Stomach (tissue), 4 donors: ENCODE results near the gene FAAP20.

Source experiments
- CTCF ChIP-seq, 7 experiments: fragments of 450-650 bp in 4 of 7; fragments of 200-600 bp in 3 of 7; sonication (generic) in 3 of 7; IDR thresholded peaks; one replicate each; pipeline ENCODE4 v1.5.1; 2016 to 2019; ENCODE audit warnings: antibody characterized with exemption in 7 of 7, control low read depth in 2 of 7, mild to moderate bottlenecking in 1 of 7
- POLR2A ChIP-seq, 4 donors: fragments of 450-650 bp; IDR thresholded peaks; one replicate each; pipeline ENCODE4 v1.6.1; 2016; ENCODE audit warnings: antibody characterized with exemption in 4 of 4, control low read depth in 2 of 4, mild to moderate bottlenecking in 1 of 4, moderate library complexity in 1 of 4
- POLR2AphosphoS5 ChIP-seq, 3 donors: sonication (generic); formaldehyde crosslinking; IDR thresholded peaks; one replicate each; pipeline ENCODE4 v1.6.1; 2016; ENCODE audit warnings: antibody characterized with exemption in 3 of 3

- TF ChIP-seq POLR2A (IDR thresholded peaks at IDR 0.05) = no peak
- no peak for TF ChIP-seq CTCF (IDR thresholded peaks at IDR 0.05)
- TF ChIP-seq POLR2AphosphoS5 (IDR thresholded peaks at IDR 0.05) = no peak
These were observed 47.2 kb upstream of the FAAP20 start for GRCh38 chr1:2241820-2242219.
